Ramos (cell line): ENCODE data around the gene KCNK18.

Experiments used
- in situ Hi-C: fragments of 300-500 bp; cut with MboI; formaldehyde crosslinking; loops from one replicate; pipeline ENCODE4 v1.14.3; 2022; ENCODE audit warnings: low sequenced_read_pairs; ENCODE audit not compliant: unreplicated experiment

Gene KCNK18

GRCh38 chr10:117197189-117197588 lies at the start of gene KCNK18:
TSS of gene KCNK18 (plus strand) at chr10:117197489. CDS start at chr10:117197489, 0 bp downstream.
- in situ Hi-C loops: no loop called here

DNA sequence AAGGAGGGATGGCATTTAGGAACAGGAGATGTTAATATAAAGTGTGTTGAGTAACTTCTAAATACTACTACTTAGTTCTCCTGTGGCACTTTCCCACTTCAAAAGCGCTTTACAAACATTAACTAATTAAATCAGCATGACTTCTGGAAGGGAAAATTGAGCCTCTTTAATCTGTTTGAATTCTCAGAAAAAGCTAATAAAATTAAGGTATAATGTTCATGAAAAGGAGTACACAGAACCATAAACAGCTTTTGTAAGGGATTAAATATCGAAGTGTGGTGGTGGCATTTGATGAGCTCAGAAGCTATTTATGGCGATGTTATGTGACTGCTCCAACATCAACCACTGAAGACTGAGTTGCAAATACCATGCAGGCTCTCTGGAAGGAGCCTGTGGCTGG lies 49.0 kb upstream of the KCNK18 start:
- in situ Hi-C loops: no loop called here

- in situ Hi-C loops: loop anchor here (25.0 kb wide), 1 partner anchor 465 kb away; no protein-coding TSS in a partner anchor
These were observed 44.6 kb upstream of the KCNK18 start for GRCh38 chr10:117152668-117153067.

GRCh38 chr10:117158297-117158696 lies 39.0 kb upstream of the KCNK18 start:
- in situ Hi-C loops: loop anchor here (25.0 kb wide), 1 partner anchor 471 kb away; no protein-coding TSS in a partner anchor

- in situ Hi-C loops: loop anchor here (25.0 kb wide), 1 partner anchor 472 kb away; no protein-coding TSS in a partner anchor
These were observed 37.9 kb upstream of the KCNK18 start for GRCh38 chr10:117159390-117159789.

DNA sequence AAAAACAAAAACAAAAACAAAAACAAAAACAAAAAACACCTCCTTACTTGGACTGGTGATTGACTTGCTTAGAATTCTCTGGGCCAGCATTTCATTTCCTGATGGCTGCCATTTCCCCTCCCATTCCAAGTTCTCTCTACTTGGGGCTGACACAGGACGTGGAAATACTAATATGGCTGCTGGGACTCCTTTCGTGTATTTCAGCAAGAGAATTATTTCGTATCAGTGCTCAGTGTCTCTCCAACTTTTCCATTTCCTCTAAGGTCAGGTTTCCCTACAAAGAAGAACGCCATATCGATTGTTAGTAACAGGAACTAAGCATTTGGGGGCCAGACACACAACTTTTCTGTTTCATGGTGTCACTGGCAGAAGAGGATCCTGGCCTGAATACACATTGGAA lies 36.7 kb upstream of the KCNK18 start:
- in situ Hi-C loops: loop anchor here (25.0 kb wide), 1 partner anchor 473 kb away; no protein-coding TSS in a partner anchor

GRCh38 chr10:117161386-117162033 lies 35.8 kb upstream of the KCNK18 start:
- in situ Hi-C loops: loop anchor here (25.0 kb wide), 1 partner anchor 474 kb away; no protein-coding TSS in a partner anchor

- in situ Hi-C loops: loop anchor here (25.0 kb wide), 1 partner anchor 475 kb away; no protein-coding TSS in a partner anchor
These were observed 34.9 kb upstream of the KCNK18 start for GRCh38 chr10:117162093-117163060.

- in situ Hi-C loops: loop anchor here (25.0 kb wide), 1 partner anchor 476 kb away; no protein-coding TSS in a partner anchor
These were observed 34.0 kb upstream of the KCNK18 start for GRCh38 chr10:117163061-117163953.

GRCh38 chr10:117163954-117164548 lies 33.2 kb upstream of the KCNK18 start:
- in situ Hi-C loops: loop anchor here (25.0 kb wide), 1 partner anchor 477 kb away; no protein-coding TSS in a partner anchor

- in situ Hi-C loops: loop anchor here (25.0 kb wide), 1 partner anchor 478 kb away; no protein-coding TSS in a partner anchor
These were observed 32.4 kb upstream of the KCNK18 start for GRCh38 chr10:117164592-117165537.

DNA sequence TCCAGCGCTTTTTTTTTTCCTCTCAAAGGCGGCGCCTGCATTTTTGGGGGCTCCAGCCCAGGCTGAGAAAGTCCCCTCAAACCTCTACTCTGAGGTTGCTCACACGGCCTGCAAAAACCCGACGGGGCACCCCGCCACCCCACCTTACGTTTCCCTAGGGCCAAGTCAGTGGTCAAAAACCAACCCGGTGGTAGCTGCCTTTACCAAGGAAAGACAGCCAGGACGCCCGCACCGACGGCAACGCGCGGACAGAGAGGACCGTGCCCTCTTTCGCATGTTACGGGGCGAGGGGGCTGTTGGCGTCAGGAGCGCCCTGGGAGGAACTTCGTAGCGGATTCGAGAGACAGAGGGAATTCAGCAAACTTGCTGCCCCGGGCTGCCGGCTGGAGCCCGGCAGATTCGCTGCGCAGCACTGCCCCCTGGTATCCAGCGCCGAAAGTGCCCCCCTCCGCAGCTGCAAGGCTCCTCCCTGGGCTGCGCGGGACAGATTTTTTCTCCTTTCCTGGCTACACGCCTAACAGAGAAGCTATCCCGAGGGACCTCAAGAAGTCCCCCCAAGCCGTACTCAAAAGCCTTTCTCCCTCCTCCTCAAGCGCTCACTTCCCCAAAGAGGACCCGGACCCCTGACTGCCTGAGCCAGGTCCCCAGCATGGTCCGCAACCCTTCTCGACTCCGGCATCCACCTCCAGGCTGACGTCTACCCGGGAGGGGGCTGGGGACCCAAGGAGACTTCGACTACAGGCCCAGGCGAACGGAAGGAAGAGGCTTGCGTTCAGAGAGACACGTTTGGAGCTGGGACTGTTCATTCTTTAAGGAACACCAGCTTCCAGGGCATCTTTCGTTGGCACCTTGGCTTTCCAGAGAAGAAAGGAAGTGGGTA lies 31.5 kb upstream of the KCNK18 start:
- in situ Hi-C loops: loop anchor here (25.0 kb wide), 1 partner anchor 478 kb away; no protein-coding TSS in a partner anchor

GRCh38 chr10:117166418-117167345 lies 30.6 kb upstream of the KCNK18 start:
- in situ Hi-C loops: loop anchor here (25.0 kb wide), 1 partner anchor 479 kb away; no protein-coding TSS in a partner anchor

DNA sequence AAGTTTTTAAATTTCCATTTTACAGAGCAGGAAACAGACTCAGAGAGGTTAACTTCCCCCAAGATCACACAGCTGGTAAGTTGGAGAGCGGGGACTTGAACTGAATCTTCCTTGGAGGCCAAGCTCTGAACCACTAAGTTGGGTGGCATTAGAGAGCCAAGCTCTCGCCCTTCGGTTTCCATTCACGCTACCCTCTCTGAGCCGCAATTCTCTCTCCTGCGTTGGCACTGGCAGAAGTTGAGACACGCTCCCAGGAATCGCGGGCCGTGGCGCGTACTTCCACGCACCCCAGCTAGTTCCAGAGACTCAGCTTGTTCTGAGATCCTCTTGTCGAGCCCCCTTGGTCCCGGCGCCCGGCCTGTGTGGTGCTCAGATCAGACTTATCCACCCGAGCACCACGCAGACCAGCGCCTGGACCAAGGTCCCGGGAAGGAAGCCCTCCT lies 29.9 kb upstream of the KCNK18 start:
- in situ Hi-C loops: loop anchor here (25.0 kb wide), 1 partner anchor 480 kb away; no protein-coding TSS in a partner anchor

- in situ Hi-C loops: loop anchor here (25.0 kb wide), 1 partner anchor 481 kb away; no protein-coding TSS in a partner anchor
These were observed 29.3 kb upstream of the KCNK18 start for GRCh38 chr10:117167789-117168674.
